Femur (tissue), 1 donor: ENCODE data around the gene OPHN1.
"Not testable (repeated sequence)": the region's sequence is repeated elsewhere in the genome, so short reads cannot be mapped to it uniquely, and the experiment has no call there.

Experiments used
- DNase-seq: peaks from one replicate; pipeline ENCODE4 v3.0.0-alpha.2; 2017

OPHN1 gene

DNA sequence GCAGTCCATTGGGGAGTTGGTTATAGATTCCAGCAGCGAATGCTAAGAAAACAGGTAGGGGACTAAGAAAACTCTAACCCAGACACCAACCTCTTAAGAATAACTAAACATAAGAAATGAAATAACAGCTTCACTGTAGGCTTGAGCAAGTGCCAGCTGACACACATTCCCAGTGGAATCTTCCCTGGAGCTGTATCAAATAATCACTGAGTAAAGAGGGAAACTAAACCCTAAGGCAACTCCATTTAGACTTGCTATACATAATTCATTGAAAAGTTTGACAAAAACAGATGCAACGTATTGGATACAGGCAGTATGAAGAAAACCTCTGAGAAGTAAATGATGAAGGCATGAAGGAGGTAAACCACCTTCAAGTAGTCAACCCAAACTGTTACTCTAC, 293.5 kb downstream of the OPHN1 start:
- no peak for DNase-seq

DNA sequence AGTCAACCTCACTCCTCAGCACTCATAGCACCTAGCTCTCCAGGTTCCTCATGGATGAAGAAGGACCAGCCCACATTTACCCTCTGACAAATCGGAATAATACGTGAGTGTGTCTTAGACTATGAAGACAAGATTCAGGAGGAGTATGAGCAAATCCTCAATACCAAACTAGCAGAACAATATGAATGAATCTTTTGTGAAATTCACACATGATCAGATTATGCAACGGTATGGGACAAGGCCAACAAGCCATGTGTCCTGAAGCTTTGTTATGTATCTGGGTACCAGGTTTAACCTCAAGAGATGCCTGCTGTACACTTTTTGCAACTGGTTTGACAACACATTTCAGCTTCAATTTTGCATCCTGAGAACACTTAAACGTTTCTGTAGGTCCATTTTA, 300.1 kb downstream of the OPHN1 start:
- DNase-seq = no peak

DNA sequence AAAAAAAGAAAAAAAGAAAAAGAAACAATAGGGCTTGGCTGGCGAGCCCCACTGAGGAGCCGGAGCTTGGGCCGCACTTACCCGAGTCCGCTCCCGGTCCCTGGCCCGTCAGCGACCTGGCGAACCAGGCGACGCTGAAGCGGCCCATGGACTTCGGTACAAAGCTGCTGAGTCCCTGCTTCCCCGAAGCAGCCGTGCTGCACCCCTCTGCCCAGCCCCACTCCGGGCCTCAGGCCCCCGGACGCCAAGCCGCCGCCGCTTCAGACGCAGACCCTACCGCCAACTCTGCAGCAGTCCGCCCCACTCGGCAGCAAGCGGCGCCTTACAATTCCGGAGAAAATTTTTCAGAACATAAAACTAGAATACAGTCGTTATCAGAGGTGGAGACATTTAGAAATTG, 300.5 kb downstream of the OPHN1 start:
- DNase-seq = no peak

DNA sequence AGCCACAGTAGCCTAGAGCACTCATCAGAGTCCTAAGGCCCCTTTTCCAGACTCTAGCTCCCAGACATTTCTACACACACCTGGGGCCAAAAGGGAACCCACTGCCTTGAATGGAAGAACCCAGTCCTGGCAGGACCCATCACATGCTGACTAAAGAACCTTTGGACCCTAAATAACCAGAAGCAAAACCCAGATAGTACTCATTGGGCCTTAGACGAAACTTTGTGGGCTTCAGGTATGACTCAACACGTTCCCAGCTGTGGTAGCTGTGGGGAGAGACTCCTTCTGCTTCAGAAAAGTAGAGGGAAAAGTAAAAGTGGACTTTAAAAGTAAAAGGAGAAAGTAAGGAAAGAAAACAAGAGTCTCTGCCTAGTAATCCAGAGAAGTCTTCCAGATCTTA, 311.5 kb downstream of the OPHN1 start:
- DNase-seq = no peak

DNA sequence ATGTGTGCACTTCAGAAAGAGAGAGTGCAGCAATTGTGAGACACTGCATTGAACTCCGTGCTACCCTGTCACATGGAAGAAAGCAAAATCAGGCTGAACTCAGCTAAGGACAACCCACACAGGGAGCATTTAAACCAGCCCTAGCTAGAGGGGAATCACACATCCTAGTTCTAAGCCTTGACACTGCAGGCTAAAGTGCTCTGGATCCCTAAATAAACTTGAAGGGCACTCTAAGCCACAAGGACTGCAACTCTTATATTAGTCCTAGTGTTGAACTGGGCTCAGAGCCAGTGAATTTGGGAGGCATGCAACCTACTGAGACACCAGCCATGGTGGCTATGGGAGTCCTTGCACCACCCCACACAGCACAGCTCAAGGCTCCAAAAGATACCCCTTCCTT, 311.9 kb downstream of the OPHN1 start:
- no peak for DNase-seq

DNA sequence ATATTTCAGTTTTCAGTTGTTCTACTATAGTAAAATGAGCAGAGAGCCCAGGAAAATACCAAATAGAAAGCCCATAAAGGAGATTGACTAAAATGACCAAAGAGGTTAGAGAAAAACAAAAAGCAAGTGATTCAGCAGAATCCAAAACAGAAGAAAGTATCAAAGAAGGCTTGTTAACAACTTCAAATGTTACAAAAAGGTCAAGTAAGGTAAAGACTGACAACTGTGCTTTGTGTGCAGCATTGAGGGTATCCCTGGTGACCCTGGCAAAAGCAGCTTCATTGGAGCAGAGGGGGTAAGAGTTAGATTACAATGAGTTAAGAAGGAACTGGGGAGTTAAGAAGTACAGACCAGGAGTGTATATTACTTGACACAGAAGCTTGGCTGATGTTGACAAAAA, 317.9 kb downstream of the OPHN1 start:
- no peak for DNase-seq

DNA sequence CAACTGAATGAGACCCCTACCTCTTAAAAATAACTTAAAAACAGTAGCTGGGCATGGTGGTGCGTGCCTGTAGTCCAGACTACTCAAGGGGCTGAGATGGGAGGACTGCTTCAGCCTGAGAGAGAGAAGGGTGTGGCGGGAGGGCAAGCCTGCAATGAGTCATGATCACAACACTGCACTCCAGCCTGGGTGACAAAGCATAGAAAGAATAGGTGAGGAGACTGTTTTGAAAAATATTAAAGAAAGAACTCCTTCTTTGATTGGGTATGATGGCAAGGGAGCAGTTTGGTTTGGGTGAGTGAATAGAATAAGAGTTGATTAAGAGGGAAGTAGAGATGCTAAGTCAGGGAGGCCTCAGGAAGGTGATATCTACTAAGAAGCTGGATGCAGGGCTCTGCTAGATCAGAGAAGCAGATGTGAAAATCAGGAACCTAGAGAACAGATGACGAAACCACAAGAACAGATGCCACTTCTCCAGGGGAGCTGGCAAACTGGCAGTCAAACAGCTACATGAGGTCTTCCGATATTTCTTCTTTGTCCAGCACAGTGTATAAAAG, 318.6 kb downstream of the OPHN1 start:
- no peak for DNase-seq

DNA sequence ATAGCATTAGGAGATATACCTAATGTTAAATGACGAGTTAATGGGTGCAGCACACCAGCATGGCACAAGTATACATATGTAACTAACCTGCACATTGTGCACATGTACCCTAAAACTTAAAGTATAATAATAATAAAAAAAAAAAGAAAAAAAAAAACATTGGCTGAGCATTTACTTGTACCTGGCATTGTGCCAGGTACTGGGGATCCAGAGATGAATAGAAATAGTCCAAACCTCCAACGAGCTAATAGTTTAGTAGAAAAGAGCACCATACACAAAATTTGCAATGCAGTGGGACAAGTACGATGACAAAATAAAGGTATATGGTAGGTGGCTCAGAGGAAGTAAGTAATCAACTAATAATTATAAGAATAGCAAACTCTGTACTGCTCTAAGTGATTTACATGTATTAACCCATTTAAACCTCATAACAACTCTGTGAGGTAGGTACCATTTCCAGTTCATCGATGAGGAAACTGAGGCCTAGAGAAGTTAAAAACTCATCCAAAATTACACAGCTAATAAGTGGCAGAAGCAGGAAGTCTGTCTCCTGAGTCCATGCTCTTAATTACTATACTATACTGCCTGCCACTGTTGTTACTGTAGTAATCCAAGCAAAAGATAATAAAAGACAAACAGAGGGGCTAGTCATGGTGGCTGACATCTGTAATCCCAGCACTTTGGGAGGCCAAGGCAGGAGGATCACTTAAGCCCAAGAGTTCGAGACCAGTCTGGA, 319.3 kb downstream of the OPHN1 start:
- no peak for DNase-seq

DNA sequence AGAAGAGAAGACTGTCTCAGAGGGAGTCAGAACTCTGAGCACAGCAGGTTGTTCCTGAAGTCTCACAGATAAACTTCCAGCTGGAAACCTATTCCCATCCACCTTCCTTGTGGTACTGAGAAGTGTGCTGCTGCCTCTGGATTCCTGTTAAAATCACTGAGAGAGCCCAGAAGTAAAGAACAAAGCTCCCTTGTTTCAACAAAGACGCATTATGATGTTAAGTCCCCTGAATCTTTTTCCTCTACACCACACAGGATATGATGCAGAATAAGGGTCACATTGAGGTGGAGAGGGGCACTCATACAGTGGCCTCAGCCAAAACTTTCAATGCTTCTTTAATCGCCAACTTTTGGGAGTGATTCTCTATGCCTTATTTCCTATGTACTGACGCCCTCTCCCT, 321.0 kb downstream of the OPHN1 start:
- no peak for DNase-seq

DNA sequence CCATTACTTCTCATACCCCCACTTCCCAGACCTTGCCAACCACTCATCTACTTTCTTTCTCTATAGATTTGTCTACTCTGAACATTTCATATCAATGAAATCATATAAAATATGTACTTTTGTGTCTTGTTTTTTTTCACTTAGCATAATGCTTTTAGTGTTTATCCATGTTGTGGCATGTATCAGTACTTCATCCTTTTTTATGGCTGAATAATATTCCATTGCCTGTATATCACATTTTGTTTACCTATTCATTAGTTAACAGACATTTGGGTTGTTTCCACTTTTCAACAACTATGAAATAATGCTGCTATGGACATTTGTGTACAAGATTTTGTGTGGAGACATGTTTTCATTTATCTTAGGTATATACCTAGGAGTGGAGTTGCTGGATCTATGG, 324.1 kb downstream of the OPHN1 start:
- no peak for DNase-seq

DNA sequence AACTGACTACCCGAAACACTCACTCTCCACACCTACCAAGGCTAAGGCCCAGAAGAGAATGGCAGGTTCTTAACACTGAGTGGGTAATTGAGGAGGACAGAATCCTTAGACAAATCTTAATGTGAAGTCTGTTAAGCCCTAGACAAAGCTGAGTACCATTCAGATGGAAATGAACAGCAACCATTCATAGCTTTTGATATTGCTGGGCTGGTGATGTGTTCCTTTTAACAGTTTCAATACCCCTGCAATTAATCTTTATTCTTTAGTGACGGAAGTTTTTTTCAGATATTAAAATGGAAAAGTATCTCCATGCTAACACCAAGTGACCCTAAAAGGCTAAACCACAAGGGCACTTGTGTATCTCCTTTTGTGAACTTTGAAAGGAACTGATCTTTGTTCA, 334.9 kb downstream of the OPHN1 start:
- no peak for DNase-seq

DNA sequence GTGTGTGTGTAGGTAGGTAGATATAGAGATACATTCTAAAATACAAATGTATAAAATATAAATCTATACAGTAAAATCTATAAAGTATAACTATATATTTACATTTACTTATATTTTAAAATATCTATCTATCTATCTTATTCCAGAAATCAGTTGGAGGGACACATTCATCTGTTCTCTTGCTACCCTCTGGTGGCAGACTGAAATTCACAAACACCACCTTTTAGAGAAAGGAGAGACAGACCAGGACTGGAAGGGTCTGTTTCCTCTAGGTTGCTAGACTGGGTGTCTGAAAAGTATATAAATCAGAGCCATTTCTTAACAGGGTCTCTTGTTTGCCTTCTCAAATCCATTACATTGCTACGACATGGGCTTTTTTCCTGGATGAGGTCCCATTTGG, 343.0 kb downstream of the OPHN1 start:
- no peak for DNase-seq

DNA sequence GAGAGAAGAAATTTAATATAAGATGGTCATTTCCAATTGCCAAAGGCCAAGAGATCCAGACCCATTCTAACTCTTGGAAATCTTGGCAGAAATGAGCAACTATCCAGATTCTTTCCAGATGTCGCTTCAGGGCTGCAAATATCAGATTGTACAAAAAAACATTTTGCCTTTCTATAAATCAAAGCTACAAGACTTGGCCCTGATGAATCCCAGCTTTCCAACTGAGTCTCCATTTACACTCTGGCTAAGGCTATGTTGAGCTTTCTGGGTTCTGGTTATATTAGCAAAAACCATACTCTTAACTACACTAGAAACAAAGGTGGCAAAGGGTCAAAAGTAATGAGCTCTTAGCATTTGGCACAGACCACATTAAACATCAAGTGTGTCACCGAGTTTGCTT, 345.8 kb downstream of the OPHN1 start:
- peak; percentile 26 for DNase-seq

DNA sequence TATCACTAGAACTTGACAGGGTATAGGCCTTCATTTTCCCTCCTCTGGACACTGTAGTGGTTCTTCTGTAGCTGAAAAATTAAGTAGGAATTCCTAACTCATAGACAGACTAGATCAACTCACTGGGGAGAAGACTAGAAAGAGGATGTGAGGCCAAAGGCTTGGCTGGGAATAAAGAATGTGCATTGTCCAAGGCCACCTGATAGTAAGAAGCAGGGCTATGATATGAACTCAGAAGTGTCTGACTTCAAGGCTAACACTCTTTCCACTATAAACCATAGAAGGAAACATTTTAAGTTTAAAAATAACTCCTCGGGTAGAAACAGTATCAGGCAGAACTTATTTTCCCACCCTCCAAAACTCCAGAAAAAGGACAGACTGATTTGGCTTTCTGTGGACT, 346.6 kb downstream of the OPHN1 start:
- no peak for DNase-seq

DNA sequence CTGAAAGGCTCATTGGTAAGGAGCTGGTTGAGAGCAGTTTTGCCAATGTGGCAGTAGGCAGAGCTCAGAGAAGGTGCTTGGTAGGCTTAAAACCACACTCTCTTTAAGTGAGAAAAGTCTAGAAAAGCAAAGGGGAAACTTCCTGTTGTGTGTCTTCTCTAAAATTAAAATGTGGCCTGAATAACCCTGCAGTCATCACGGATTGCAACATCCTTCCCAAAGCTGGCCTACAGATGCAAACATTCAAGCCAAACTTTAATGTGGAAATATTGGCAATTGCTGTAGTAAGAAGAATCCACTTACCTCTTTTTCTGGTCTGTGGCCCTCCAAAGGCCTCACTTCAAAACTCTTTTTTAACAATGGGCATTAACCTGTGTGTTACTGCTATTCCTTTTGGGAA, 348.5 kb downstream of the OPHN1 start:
- DNase-seq = no peak

DNA sequence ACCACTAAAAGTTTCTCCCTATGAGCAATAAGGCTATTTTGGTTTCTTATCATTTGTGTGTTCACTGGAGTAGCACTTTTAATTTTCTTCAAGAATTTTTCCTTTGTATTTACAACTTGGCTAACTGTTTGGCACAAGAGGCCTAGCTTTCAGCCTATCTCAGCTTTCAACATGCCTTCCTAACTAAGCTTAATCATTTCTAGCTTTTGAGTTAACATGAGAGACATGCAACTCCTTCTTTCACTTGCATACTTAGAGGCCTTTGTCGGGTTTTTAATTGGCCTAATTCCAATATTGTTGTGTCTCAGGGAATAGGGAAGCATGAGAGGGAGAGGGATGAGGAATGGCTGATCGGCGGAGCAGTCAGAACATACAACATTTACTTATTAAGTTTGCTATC, 349.8 kb downstream of the OPHN1 start:
- DNase-seq = no peak

DNA sequence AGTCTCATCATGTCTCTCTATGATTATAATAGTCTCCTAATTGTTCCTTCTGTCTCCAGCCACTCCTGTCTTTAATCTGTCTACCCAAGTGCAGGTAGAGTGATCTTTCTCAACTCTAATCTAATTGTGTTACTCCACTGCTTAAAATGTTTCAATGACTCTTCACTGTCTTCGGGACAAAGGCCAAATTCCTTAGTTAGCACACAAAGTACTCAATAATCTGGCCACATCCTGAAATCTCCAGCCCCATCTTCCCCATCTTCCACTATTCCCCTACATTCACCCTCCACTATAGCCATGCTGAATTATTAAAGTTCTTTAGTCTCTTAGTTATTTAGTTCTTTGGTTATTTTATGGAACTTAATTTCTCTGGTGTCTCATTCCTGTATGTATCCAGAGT, 353.3 kb downstream of the OPHN1 start:
- no peak for DNase-seq

DNA sequence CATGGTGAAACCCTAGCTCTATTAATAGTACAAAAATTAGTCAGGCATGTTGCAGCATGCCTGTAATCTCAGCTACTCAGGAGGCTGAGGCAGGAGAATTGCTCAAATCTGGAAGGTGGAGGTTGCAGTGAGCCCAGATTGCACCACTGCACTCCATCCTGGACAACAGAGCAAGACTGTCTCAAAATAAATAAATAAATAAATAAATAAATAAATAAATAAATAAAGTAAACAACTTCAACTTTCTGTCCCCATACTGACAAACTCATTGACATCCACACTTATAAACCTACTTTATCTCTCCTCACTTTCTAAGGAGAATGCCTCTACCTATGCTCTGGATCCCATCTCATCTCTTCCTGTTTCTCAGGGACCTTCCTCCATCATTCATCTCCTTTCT, 354.5 kb downstream of the OPHN1 start:
- DNase-seq = not testable (repeated sequence)

DNA sequence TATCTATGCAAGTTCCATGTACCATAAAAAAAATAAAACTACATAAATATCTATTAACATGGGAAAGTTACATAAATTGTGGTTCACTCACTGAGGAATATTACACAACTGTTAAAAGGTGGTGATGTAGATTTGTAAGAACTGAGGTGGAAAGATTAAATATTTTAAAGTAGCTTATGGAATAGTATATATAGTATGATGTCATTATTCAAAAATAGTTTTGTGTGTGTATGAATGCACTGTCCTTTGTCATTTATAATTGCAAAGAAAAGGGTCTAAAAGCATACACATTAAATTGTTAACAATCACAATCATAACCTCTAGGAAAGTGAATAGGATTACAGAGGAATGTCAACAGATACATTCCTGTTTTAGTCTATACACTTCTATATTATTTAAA, 355.9 kb downstream of the OPHN1 start:
- no peak for DNase-seq

DNA sequence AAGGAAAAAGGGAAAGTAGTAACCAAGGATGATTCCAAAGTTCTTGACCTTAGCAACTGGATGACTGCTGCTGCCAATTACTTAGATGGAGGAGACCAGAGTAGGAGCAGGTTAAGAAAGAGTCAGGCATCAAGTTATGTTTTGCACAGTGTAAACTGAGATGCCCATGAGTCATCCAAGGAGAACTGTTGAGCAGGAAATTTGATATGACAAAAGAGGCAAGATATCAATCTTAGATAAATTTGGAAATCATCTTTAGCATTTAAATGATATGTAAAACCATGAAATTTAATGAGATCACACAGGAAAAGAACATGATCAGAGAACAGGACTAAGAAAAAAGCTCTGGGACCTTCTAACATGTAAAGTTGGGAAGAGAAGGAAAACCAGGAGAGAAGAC, 361.3 kb downstream of the OPHN1 start:
- no peak for DNase-seq

DNA sequence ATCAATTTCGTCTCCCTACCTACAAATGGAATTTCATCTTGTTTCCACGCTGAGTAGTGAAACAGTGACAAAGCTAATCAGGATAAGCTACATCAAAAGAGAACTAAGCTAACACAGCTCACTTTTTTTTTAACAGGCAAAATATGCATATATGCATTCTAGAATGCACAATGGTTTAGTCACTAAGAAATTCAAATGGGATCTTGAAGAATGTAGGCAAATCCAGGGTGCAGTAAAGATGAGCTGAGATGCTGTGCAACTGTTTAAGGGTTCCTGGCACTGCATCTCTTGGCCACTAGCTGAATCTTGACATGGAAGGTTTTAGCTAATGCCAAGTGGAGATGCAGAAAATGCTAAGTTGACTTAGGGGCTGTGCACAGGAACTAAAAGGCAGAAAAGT, 363.2 kb downstream of the OPHN1 start:
- not testable (repeated sequence) for DNase-seq

DNA sequence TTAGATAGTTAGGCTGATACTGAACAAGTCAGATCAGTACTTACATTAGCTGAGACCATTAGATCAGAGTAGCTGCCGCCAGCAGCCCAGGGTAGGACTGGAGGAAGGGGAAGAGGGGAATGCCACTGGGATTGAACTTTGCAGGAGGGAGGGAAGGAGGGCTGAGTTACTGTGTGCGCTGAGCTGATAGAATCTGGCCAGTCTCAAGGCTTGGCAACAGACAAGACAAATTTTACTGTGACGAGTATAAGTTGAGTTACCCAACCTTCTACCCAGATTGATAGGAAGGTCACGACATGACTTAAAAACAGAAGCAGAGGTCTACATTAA, 372.1 kb downstream of the OPHN1 start:
- DNase-seq = no peak

DNA sequence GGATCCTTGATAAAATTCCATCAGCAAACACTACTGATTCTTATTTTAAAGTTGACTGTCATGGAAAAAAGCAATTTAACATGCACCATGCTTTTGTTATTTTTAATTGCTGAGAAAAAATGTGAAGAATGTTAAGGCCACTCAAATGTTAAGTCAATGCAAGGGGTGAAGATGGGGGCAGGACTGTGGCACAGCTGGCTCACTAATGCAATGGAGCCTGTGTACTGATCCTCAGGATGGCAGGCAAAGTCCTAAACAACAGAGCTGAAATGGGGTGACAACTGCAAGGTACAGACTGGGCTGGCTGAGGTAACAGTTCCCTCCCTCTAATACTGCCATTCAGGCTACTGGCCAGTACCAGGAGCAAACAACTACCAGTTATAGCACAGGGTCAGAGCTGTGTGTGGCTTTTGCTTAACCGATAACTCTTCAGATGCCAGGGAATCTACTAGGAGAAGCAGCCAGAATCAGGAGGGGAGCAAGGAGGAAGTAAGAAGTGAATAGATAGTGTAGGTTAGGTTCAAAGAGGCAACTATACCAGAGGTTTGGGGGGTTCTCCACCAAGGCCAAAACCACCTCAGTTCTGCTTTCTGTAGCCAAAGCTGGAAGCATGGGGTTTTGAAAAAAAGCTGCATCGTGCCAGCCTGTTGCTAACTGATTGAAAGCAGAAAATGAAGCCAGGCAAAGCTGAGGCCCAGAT, 372.6 kb downstream of the OPHN1 start:
- DNase-seq = no peak

DNA sequence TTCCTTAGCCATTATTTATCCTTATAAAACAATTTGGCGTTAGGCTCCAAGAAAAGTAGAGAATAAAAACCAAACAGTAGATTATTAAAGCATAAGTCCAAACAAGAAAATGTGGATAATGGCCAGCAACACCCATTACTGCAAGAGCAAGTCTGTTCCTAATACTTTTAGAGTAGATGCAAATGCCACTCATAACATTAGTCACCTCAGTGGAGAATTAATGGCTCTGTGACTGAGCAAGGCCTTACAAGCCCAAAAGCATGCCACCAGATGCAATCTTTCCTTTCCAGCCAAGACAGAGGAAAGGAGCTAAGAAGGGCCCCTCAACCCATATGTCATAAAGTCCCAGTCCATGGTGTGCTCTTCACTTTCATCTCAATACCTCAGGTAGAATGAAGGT, 373.8 kb downstream of the OPHN1 start:
- DNase-seq = no peak

DNA sequence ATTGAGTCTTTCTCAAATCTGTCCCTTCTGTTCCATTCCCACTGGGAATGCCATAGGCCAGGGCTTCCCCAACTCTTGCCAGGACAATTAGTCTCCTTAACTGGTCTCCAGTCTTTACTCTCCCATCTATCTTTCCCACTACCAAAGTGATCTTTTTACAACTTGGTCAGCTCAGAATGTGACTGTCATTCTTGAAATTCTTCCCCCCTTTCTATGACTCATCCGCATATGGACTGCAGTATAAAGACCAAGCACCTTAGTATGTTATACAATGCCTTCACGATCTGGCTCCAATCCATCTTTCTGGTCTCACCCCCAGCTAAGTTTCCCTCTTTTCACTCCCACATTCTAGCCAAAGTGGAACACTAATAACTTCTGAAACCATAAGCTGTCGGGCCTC, 383.8 kb downstream of the OPHN1 start:
- DNase-seq = no peak
